Measurements from ENCODE around the gene STXBP6.
A peak's percentile ranks its signal among the peaks of the same experiment; 100 is the strongest.
"Not testable (repeated sequence)": the region's sequence is repeated elsewhere in the genome, so short reads cannot be mapped to it uniquely, and the experiment has no call there.

Gene STXBP6

DNA sequence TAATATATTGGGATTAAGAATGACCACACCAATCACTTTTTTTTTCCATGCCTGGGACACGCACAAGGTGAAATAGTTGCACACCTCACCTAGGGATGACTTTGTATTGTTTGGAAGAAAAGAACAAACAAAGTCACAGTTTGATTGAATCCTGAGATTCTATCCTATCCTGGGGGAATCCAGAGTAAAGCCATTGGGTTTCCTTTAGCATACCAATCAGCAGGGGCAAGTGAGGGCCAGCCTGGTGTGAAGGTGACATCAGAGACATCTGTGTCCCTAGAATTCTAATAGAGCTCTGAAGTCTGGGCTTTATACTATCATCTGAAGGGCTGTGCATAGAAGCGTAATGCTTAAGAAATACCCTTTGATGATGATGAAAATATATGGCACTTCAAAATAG lies 199.9 kb downstream of the STXBP6 start:
- DNase-seq: no peak

DNA sequence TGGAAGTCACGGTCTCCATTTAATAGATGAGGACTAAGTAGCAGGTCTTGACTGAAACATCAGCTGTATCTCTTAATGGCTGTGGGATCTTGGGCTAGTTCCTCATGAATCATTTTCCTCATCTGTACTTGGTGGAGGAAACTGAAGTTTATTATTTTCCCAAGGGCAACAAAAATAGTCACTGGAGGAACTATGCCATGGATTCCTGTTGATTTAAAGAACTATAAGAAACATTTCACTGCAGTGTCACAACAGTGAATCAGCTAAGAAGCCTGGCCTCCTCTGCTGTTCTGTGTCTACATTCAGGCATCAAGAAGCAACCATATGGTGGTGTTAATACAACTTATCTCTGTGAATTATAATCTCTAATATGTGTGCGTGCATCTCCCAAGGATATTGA lies 200.5 kb downstream of the STXBP6 start:
- DNase-seq: peak; percentile 44

DNA sequence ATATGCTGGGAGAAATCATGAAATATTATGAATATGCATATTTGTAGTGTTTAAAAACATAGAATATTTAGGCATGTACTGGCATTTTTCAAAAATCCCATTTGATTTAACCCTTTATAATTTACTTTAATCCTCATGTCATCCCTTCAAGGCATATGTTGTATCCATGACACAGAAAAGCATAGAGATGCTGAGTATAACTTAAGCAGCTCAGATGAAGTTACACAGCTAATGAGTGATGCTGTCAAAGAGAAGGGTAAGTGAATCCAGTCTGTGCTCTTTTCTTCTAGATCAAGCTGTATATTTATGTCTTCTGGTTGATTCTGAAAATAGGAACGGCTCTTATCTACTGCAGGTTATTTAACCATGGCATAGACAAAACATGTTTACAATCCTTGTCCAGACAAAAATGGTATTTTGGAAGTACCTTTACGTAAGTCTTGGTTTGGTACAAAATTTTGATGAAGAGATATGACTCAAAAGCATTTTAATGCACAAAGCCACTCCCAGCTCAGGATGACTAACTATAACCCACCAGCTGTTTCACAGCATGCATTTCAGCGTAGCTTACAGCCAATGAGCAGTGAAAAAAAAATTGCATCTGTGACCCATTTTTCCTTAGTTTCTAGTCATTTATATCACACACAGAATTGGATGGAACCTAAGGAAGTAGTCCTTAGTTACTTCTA lies 201.7 kb downstream of the STXBP6 start:
- peak; percentile 72 for DNase-seq

DNA sequence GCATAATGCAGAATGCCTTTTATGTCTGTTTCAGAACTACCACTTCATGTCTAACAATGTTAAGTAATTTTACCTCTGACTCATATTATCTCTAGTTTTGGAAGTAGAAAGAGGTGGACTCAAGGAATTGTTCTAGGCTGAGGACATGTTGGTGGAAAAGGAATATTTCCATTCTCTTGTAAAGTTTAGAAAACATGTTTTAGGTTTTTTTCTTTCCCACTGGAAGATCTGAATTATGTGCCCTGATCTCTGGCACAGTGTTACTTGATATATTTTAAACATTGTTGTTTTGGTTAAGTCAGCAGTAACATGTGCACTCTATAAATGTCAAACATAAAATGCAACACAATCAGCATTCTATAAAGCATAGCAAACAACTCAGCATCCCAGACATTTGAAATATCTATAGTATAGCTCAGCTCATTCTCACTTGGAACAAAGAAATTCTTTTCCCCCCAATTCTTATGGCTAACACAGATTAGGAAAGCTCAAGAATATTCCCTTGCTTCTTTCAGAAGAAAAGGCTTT lies 202.3 kb downstream of the STXBP6 start:
- DNase-seq: no peak

DNA sequence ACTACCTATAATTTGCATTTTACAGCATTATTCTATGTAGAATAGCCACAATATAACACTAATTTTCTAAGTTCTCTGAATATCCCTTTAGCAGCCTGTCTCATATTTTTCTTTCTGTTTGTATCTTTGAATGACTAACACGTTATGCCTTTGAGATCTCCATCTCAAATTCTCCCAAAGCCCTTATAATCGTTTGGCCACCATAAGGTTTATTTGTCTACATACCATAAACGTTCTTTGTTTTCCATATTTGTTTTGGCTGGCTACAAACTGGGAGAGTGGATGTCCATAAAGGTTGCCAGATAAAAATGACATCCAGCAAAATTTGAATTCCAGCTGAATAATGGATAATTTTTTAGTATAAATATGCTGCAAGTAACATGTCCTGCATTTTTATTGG lies 203.7 kb downstream of the STXBP6 start:
- DNase-seq: no peak

GRCh38 chr14:24845851-24846250 lies 204.1 kb downstream of the STXBP6 start:
- DNase-seq: no peak

GRCh38 chr14:24844011-24844410 lies 205.9 kb downstream of the STXBP6 start:
- DNase-seq: no peak

GRCh38 chr14:24843494-24843893 lies 206.5 kb downstream of the STXBP6 start:
- no peak for DNase-seq

DNA sequence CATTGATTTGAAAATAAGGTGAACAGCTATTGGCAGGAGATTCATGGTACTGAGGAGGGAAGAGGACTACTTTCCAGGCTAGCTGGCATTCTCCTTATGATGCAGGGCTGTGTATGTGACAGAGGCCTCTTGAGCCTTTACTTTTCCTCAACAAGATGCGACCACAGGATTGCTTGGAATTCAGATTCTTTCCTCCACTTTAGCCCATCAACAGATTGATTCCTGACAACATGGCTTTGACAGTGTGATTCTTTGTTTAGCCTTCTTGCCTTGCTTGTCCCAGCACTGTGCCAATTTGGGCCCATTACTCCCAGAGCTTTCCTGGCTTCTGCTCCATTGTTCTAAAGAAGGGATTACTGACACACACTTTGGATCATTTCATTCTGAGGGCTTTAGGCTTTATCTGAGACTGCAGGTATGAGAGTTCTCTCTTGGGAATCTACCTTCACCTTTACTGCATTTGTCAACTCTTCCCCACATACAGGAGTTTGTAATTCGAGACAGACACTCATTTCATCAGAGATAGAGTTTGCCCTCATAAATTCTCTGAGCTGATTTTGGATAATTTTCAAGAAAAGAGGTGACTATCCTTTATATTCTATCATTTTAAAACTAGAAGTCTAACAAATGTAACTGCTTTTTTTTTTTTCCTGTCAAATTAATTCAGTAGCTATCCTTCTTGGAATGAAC lies 209.6 kb downstream of the STXBP6 start:
- peak; percentile 79 for DNase-seq

DNA sequence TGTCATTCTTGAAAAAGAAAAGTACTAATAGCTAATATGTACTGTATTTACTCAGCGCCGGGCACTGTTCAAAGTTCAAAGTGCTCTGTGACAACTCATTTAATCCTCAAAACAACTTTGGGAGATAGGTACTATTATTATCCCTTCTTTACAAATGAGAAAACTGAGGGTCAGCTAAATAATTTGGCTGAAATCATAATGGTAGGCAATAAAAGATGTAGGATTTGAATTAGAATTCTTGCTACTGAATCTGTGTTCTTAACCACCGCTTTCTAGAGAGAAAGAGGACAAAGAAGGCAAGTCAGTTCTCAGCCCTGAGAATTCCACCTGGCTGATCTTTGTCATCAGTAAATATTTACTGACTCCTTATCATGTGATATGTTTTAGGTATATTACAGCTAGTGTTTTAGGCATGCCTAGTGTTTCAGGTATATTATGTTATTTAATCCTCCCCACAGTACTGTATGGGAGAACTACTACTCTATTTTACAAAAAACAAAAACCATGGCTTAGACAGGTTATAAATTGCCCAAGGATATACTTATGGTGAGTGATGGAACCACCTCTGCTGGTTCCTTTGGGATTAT lies 210.2 kb downstream of the STXBP6 start:
- DNase-seq: no peak

DNA sequence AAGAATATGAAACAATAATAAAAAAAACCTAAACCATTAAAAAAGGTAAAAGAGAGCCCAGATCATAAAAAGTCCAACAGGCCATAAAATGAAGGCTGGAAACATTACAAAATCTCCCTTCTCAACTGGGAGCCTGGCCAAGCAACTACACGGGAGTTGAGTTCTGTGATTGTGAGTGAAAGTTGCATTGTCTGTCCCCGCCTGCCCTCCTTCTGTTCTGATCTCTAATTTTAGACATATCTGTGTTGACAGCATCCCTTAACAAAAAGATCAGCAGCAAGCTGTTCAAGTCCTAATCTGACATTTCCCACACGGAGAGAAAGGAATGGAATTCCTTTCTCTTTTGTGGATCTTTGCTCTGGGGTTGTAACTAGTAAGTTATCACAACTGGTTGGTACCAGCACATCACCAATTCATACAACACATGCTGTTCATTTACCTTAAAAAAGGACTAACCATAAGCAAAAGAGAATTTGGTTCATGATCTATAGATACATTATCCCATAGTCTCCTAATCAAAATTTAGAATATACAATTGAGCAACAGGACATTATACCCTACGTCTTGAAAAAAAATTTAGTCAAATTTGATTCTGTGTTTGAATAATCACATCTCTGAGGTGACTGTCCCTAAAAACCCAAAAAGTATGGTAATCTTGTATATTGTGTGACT lies 210.9 kb downstream of the STXBP6 start:
- DNase-seq: peak; percentile 51

DNA sequence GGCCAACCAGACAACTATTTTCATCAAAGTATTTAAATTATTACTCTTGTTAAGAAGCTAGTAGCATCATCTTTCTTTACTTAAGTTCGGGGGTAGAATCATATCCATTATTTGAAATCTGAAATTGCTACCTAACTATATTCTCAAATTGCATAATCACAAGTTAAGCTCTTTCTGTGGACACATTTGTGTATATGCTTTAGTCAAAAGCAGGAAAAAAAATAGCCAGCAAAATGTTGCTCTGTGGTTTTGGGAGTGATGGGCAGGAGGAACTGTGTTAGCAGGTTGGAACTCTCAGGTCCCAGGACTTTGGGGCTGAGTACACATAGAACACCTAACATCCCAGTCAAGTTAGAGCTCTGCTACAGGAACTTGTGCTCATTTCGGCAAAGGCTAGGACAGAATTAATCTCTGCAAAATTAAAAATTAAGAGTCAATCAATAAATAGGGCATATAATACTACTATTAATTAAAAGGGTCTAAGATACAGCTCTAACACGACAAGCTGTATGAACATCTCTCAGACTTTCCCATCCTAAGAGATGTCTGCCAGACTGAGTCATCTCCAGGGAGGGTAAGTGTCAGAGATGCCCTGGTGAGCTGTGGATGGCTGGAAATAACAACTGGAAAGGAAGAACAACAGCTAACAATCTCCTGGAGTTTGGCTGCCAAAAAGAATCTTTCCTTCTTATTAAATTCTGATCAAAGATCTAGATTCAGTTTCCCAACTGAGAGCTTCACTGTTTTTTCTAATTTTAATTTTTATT lies 212.5 kb downstream of the STXBP6 start:
- peak; percentile 64 for DNase-seq

DNA sequence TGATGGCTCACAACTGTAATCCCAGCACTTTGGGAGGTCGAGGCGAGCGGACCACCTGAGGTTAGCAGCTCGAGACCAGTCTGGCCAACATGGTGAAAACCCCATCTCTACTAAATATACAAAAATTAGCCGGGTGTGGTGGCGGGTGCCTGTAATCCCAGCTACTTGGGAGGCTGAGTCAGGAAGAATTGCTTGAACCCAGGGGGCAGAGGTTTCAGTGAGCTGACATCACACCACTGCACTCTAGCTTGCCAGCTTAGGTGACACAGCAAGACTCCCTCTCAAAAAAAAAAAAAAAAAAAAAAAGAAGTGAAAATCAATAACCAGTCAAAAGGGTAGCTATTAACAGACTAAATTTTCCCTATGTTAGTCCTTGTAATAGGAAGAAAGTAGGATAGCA lies 213.6 kb downstream of the STXBP6 start:
- not testable (repeated sequence) for DNase-seq

GRCh38 chr14:24834956-24835355 lies 215.0 kb downstream of the STXBP6 start:
- peak; percentile 67 for DNase-seq

- no peak for DNase-seq
Observed at GRCh38 chr14:24833385-24833784, 216.6 kb downstream of the STXBP6 start.

- DNase-seq: no peak
Observed at GRCh38 chr14:24831677-24832076, 218.3 kb downstream of the STXBP6 start.

GRCh38 chr14:24829862-24830261 lies 220.1 kb downstream of the STXBP6 start:
- no peak for DNase-seq

- peak; percentile 34 for DNase-seq
Observed at GRCh38 chr14:24828486-24828885, 221.5 kb downstream of the STXBP6 start.

GRCh38 chr14:24826390-24826789 lies 223.6 kb downstream of the STXBP6 start:
- no peak for DNase-seq

- DNase-seq: no peak
Observed at GRCh38 chr14:24820616-24821015, 229.3 kb downstream of the STXBP6 start.

DNA sequence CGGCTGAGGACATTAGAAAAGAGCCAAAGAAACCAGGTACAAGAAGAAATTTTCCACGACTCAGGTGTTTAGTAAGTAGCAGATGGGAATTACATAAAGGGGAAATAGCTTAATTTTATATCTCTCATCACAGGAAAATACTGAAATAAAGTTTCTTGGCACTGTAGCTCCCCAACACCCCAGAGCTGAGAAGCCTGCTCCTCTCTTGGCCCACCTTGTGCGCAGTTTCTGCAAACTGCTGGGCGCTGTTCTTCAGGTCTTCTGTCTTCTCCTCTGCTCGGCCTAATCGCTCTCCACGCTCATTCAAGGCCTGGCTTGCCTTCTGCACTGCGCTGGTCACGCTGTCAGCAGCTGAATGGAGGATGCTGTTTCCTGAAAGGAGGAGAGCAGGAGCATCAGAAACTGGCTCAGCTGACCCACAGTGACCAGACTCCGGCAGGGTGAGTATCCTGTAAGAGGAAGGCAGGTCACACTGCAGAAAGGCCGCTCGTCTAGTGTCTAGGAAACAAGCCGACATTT lies 231.1 kb downstream of the STXBP6 start:
- DNase-seq: no peak

DNA sequence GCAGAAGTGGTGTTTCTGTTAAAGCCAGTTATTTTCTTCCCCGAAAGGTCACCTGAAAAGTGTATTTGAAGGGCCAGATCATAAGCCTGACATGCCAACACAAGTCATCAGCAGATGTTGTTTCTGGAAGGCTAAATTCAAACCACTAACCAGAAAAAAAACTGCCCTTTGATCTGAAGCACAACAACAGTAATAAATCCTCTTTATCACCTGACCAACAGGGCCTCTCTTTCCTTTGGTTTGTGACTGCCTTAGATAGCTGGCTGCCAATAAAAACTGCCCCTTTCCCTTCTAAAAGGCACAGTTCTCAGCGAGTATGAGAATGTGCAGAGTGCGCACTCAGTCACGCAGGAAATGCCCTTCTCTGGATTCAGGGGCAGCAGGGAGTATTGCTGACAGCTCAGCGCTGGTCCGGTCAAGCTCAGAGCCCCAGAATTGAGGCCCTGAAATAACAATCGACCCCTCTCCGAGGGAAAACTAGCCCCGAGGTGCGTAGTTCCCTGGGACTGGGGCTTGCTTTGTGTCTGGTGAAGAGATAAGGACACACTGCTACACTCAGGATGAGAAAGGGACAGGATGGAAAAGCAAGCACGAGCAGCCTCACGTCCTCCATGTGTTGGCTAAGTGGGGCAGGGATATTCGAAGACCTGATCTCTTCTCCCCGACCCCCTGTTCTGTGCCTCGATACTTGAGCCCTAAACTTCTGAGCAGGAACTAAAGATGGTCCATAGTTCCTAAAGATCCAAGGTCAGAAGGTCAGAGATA lies 231.7 kb downstream of the STXBP6 start:
- DNase-seq: no peak
